Natural killer cell (primary cell): ENCODE data around the gene IL1RAPL2. TPM values are rescaled to one million over a fixed set of nuclear protein-coding genes. Genes with fewer than 3 reads are reported as not detected.
"Not testable (repeated sequence)": the region's sequence is repeated elsewhere in the genome, so short reads cannot be mapped to it uniquely, and the experiment has no call there.

Experiments
- ATAC-seq, 3 donors: fragments of 150-1000 bp in 2 of 3; fragments of 200-7000 bp in 1 of 3; cut with Tn5 transposase; 1 replicate in 1 of 3; 2 replicates in 2 of 3; pipeline ENCODE4 v1.10.0; 2021; ENCODE audit warnings: mild to moderate bottlenecking in 2 of 3, moderate library complexity in 2 of 3
- DNase-seq, 2 donors: peaks; one replicate each; pipeline versions ENCODE4 v3.0.0 to v3.0.0-alpha.2; 2013 to 2021; ENCODE audit warnings: mixed read lengths in 1 of 2
- H3K27ac ChIP-seq: one replicate; pipeline ENCODE4 v1.5.1; 2013; ENCODE audit warnings: mild to moderate bottlenecking, low read length
- H3K27me3 ChIP-seq: one replicate; pipeline ENCODE4 v1.6.1; 2013; ENCODE audit warnings: low read length; ENCODE audit not compliant: control insufficient read depth, insufficient read depth
- H3K36me3 ChIP-seq: one replicate; pipeline ENCODE4 v1.6.1; 2013; ENCODE audit warnings: low read length; ENCODE audit not compliant: control insufficient read depth, insufficient read depth
- H3K4me1 ChIP-seq: one replicate; pipeline ENCODE4 v1.6.1; 2013; ENCODE audit warnings: low read length; ENCODE audit not compliant: control insufficient read depth, insufficient read depth
- H3K4me3 ChIP-seq: one replicate; pipeline ENCODE4 v1.5.1; 2013; ENCODE audit warnings: low read length
- H3K9me3 ChIP-seq: one replicate; pipeline ENCODE4 v1.6.1; 2013; ENCODE audit warnings: low read length; ENCODE audit not compliant: control insufficient read depth, insufficient read depth
- H3K27ac Mint-ChIP-seq, 2 donors: one replicate each; pipeline ENCODE4 v1.8.0; 2022; ENCODE audit warnings: mild to moderate bottlenecking in 2 of 2, mixed read lengths in 2 of 2, moderate library complexity in 1 of 2
- H3K27me3 Mint-ChIP-seq, 2 donors: one replicate each; pipeline ENCODE4 v1.8.0; 2022; ENCODE audit warnings: low read depth in 2 of 2, mixed read lengths in 2 of 2
- H3K36me3 Mint-ChIP-seq: one replicate; pipeline ENCODE4 v1.8.0; 2022; ENCODE audit warnings: mixed read lengths
- H3K4me1 Mint-ChIP-seq, 2 donors: one replicate each; pipeline ENCODE4 v1.8.0; 2022; ENCODE audit warnings: mixed read lengths in 2 of 2
- H3K4me3 Mint-ChIP-seq: one replicate; pipeline ENCODE4 v1.8.0; 2022; ENCODE audit warnings: mild to moderate bottlenecking, moderate library complexity, mixed read lengths
- H3K9me3 Mint-ChIP-seq, 2 donors: one replicate each; pipeline ENCODE4 v1.8.0; 2022; ENCODE audit warnings: mixed read lengths in 2 of 2
- CTCF ChIP-seq: fragments of 200-600 bp; IDR thresholded peaks from one replicate; pipeline ENCODE4 v1.8.0; 2022; ENCODE audit warnings: antibody characterized with exemption
- WGBS: methylation state at CpG from one replicate; pipeline ENCODE4 v1.1.7; 2013; ENCODE audit warnings: missing lambda C conversion rate; ENCODE audit not compliant: insufficient coverage; 5-methylcytosine and 5-hydroxymethylcytosine counted together
- intact Hi-C: fragments of 100-400 bp; cut with micrococcal nuclease; formaldehyde crosslinking; loops from one replicate; pipeline ENCODE4 v1.14.2; 2022
- total RNA-seq, 4 donors: library from RNA; stranded (reverse); fragments of 120-200 nt in 1 of 4; gene quantifications; one replicate each; pipeline versions ENCODE4 v1.2.3 to v1.2.4, GENCODE V29; 2013 to 2022

Gene IL1RAPL2
- total RNA-seq, 3 donors from 2014 or later (not counting 1 experiment from before 2014, with no cell fraction given): not detected

GRCh38 chrX:105658136-105658535 lies 1092.1 kb downstream of the IL1RAPL2 start:
- Histone ChIP-seq H3K36me3 (no peaks in the 10 kb centered on the region), H3K4me1 (no peaks in the 10 kb centered on the region), H3K9me3 (no peaks in the 10 kb centered on the region), H3K27ac (no peak overlapping the region), H3K4me3 (no peak overlapping the region), H3K27me3 (no peaks in the 10 kb centered on the region)
- Mint-ChIP-seq H3K4me3 (no peak overlapping the region), H3K27ac (no peak overlapping the region), H3K9me3 (peaks cover 0 to 3% of the 10 kb centered on the region in 2 donors), H3K27me3 (no peaks in the 10 kb centered on the region), H3K4me1 (no peaks in the 10 kb centered on the region), H3K36me3 (no peaks in the 10 kb centered on the region)
- WGBS: 100% methylated on average over 1 of the region's 2 CpGs
- no peak for TF ChIP-seq CTCF
- DNase-seq (no peak), ATAC-seq (no peak)
- intact Hi-C loops: no loop called here

GRCh38 chrX:105662248-105662647 lies 1096.2 kb downstream of the IL1RAPL2 start:
- H3K36me3 Mint-ChIP-seq: no peaks in the 10 kb centered on the region
- no peaks in the 10 kb centered on the region for H3K4me1 Mint-ChIP-seq
- no peaks in the 10 kb centered on the region for H3K27me3 ChIP-seq
- no peak for DNase-seq
- no peak overlapping the region for H3K4me3 ChIP-seq
- no peak for TF ChIP-seq CTCF
- ATAC-seq: no peak
- H3K27ac Mint-ChIP-seq: no peak overlapping the region
- no peak overlapping the region for H3K4me3 Mint-ChIP-seq
- no CpG with 5 or more reads among the region's 2 CpGs for WGBS
- H3K36me3 ChIP-seq: no peaks in the 10 kb centered on the region
- H3K27me3 Mint-ChIP-seq: no peaks in the 10 kb centered on the region
- intact Hi-C loops: no loop called here
- H3K9me3 Mint-ChIP-seq: peaks cover 0 to 7% of the 10 kb centered on the region in 2 donors
- no peaks in the 10 kb centered on the region for H3K9me3 ChIP-seq
- no peaks in the 10 kb centered on the region for H3K4me1 ChIP-seq
- no peak overlapping the region for H3K27ac ChIP-seq

- no peaks in the 10 kb centered on the region for H3K4me1 Mint-ChIP-seq
- H3K4me3 Mint-ChIP-seq: no peak overlapping the region
- intact Hi-C loops: no loop called here
- H3K36me3 Mint-ChIP-seq: no peaks in the 10 kb centered on the region
- H3K27me3 Mint-ChIP-seq: no peaks in the 10 kb centered on the region
- DNase-seq: no peak
- no peak for TF ChIP-seq CTCF
- Histone ChIP-seq H3K36me3 (no peaks in the 10 kb centered on the region), H3K9me3 (no peaks in the 10 kb centered on the region), H3K27ac (no peak overlapping the region), H3K27me3 (no peaks in the 10 kb centered on the region), H3K4me3 (no peak overlapping the region), H3K4me1 (no peaks in the 10 kb centered on the region)
- 39% methylated on average over 2 of the region's 2 CpGs for WGBS
- H3K27ac Mint-ChIP-seq: no peak overlapping the region
- peaks cover 4% of the 10 kb centered on the region in 2 donors for H3K9me3 Mint-ChIP-seq
- ATAC-seq: no peak
These were observed 1098.2 kb downstream of the IL1RAPL2 start for GRCh38 chrX:105664243-105664642.

- H3K4me1 Mint-ChIP-seq, H3K4me1 ChIP-seq, H3K27ac Mint-ChIP-seq, H3K36me3 Mint-ChIP-seq, intact Hi-C loops, H3K4me3 Mint-ChIP-seq, H3K4me3 ChIP-seq, H3K27ac ChIP-seq, H3K9me3 ChIP-seq, ATAC-seq, H3K36me3 ChIP-seq, H3K27me3 ChIP-seq, DNase-seq, H3K27me3 Mint-ChIP-seq: not testable (repeated sequence)
- H3K9me3 Mint-ChIP-seq: peaks cover 0 to 13% of the 10 kb centered on the region in 2 donors
- 93% methylated on average over 3 of the region's 7 CpGs for WGBS
These were observed 1118.3 kb downstream of the IL1RAPL2 start for GRCh38 chrX:105684288-105684687.
